MM.1S (cell line): ENCODE measurements around the gene TFF2.

ENCODE experiments used
- DNase-seq: peaks from one replicate; pipeline ENCODE4 v3.0.0-alpha.2; 2015
- H2AFZ ChIP-seq: fragments of 300-600 bp; sonication (generic); 2 replicates; pipeline ENCODE4 v1.6.0; 2016; ENCODE audit warnings: antibody characterized with exemption, low read length
- H3F3A ChIP-seq: fragments of 300-600 bp; sonication (generic); 2 replicates; pipeline ENCODE4 v1.6.1; 2016; ENCODE audit warnings: mild to moderate bottlenecking, antibody characterized with exemption, low read length, moderate library complexity, mixed read lengths; ENCODE audit not compliant: insufficient read depth
- H3K27ac ChIP-seq: fragments of 300-600 bp; sonication (generic); 2 replicates; pipeline ENCODE4 v1.5.1; 2016; ENCODE audit warnings: mild to moderate bottlenecking, low read length
- H3K27me3 ChIP-seq: fragments of 300-600 bp; sonication (generic); replicated peaks from 2 replicates; pipeline ENCODE4 v1.6.0; 2016; ENCODE audit warnings: low read length; ENCODE audit not compliant: insufficient read depth
- H3K36me3 ChIP-seq: fragments of 300-600 bp; sonication (generic); replicated peaks from 2 replicates; pipeline ENCODE4 v1.6.1; 2016; ENCODE audit warnings: mild to moderate bottlenecking, low read length, mixed read lengths; ENCODE audit not compliant: insufficient read depth
- H3K4me1 ChIP-seq: fragments of 300-600 bp; sonication (generic); 2 replicates; pipeline ENCODE4 v1.6.1; 2016; ENCODE audit warnings: low read length, mixed read lengths
- H3K4me2 ChIP-seq: fragments of 300-600 bp; sonication (generic); 2 replicates; pipeline ENCODE4 v1.6.0; 2016; ENCODE audit warnings: low read depth, low read length
- H3K4me3 ChIP-seq: fragments of 300-600 bp; sonication (generic); 2 replicates; pipeline ENCODE4 v1.5.1; 2016; ENCODE audit warnings: low read length, mixed read lengths
- H3K79me2 ChIP-seq: fragments of 300-600 bp; sonication (generic); 2 replicates; pipeline ENCODE4 v1.6.1; 2016; ENCODE audit warnings: mixed run types, low read length, mixed read lengths
- H3K9ac ChIP-seq: fragments of 300-600 bp; sonication (generic); 2 replicates; pipeline ENCODE4 v1.6.1; 2016; ENCODE audit warnings: low read length, mixed read lengths
- H3K9me2 ChIP-seq: fragments of 300-600 bp; sonication (generic); replicated peaks from 2 replicates; pipeline ENCODE4 v1.6.1; 2016; ENCODE audit warnings: mild to moderate bottlenecking, low read length, mixed read lengths; ENCODE audit not compliant: insufficient read depth
- H3K9me3 ChIP-seq: fragments of 300-600 bp; sonication (generic); replicated peaks from 2 replicates; pipeline ENCODE4 v1.6.1; 2016; ENCODE audit warnings: mild to moderate bottlenecking, low read length, mixed read lengths; ENCODE audit not compliant: insufficient read depth
- H4K20me1 ChIP-seq: fragments of 300-600 bp; sonication (generic); 2 replicates; pipeline ENCODE4 v1.6.1; 2016; ENCODE audit warnings: mild to moderate bottlenecking, low read length, moderate library complexity, mixed read lengths; ENCODE audit not compliant: insufficient read depth
- EZH2 ChIP-seq: fragments of 300-600 bp; sonication (generic); optimal IDR thresholded peaks from 2 replicates; pipeline ENCODE3; 2017; ENCODE audit warnings: low read depth, mild to moderate bottlenecking, antibody characterized with exemption, low read length, mixed read lengths
- EZH2phosphoT487 ChIP-seq: fragments of 300-600 bp; sonication (generic); IDR thresholded peaks from 2 replicates; pipeline ENCODE4 v1.6.1; 2018; ENCODE audit warnings: antibody characterized with exemption, low read length
- TF ChIP-seq, protein P1 (sequence below): fragments of 300-600 bp; sonication (generic); IDR thresholded peaks from 2 replicates; pipeline ENCODE4 v1.5.1; 2016; ENCODE audit warnings: antibody characterized with exemption, low read length, mixed read lengths

TFF2 gene

DNA sequence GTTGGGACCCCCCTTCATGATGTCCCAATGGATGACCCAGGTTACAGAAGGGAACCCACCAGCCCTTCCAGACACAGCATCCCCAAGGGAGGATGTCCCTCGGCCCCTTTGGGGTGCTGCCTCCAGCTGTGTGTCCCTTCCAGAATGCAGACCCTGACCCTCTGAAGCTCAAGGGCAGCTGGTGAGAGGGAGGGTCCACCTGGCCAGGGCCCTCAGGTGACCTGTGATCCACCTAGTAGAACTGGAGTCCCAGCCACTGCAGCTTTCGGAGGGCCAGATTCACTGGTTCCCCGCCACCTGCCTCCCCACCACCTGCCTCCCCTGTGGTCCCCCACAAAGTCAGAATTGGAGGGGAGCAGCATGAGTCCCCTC lies 25.2 kb upstream of the TFF2 start:
- no peaks in the 10 kb centered on the region for H3F3A ChIP-seq
- no peaks in the 10 kb centered on the region for H3K9me2 ChIP-seq
- DNase-seq, result no peak
- H3K9ac ChIP-seq, result no peak overlapping the region
- TF ChIP-seq, protein P1, sequence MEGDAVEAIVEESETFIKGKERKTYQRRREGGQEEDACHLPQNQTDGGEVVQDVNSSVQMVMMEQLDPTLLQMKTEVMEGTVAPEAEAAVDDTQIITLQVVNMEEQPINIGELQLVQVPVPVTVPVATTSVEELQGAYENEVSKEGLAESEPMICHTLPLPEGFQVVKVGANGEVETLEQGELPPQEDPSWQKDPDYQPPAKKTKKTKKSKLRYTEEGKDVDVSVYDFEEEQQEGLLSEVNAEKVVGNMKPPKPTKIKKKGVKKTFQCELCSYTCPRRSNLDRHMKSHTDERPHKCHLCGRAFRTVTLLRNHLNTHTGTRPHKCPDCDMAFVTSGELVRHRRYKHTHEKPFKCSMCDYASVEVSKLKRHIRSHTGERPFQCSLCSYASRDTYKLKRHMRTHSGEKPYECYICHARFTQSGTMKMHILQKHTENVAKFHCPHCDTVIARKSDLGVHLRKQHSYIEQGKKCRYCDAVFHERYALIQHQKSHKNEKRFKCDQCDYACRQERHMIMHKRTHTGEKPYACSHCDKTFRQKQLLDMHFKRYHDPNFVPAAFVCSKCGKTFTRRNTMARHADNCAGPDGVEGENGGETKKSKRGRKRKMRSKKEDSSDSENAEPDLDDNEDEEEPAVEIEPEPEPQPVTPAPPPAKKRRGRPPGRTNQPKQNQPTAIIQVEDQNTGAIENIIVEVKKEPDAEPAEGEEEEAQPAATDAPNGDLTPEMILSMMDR, result no peak
- TF ChIP-seq EZH2, result no peak
- no peak for TF ChIP-seq EZH2phosphoT487
- H3K4me1 ChIP-seq, result no peaks in the 10 kb centered on the region
- H3K4me2 ChIP-seq, result no peak overlapping the region
- no peaks in the 10 kb centered on the region for H3K79me2 ChIP-seq
- H2AFZ ChIP-seq, result no peak overlapping the region
- H4K20me1 ChIP-seq, result no peaks in the 10 kb centered on the region
- H3K9me3 ChIP-seq, result no peaks in the 10 kb centered on the region
- H3K27ac ChIP-seq, result no peak overlapping the region
- H3K36me3 ChIP-seq, result no peaks in the 10 kb centered on the region
- peaks cover 99% of the 10 kb centered on the region for H3K27me3 ChIP-seq
- H3K4me3 ChIP-seq, result no peak overlapping the region

DNA sequence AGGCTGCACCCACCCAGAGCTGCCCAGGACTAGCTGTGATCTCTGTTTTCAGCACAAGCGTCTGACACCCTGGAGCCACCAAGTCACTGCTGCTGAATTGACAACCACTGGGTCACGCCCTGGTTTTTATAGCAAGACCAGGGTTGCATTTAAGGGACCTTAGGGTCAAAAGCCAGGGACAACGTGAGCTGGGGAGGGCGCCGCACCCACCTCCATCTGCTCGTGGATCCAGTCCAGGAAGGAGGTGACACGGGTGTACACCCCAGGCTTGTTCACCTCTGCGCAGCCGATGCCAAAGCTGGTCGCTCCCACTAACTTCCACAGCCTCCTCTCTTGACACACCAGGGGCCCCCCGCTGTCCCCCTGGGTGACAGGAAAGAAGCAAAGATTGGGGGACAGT lies 24.7 kb upstream of the TFF2 start:
- peaks cover 99% of the 10 kb centered on the region for H3K27me3 ChIP-seq
- no peak overlapping the region for H3K9ac ChIP-seq
- no peak overlapping the region for H3K4me2 ChIP-seq
- H2AFZ ChIP-seq, result no peak overlapping the region
- H3K4me3 ChIP-seq, result no peak overlapping the region
- H3K27ac ChIP-seq, result no peak overlapping the region
- TF ChIP-seq EZH2, result no peak
- TF ChIP-seq, protein P1, result no peak
- no peak for TF ChIP-seq EZH2phosphoT487
- no peak for DNase-seq
- no peaks in the 10 kb centered on the region for H3K79me2 ChIP-seq
- no peaks in the 10 kb centered on the region for H3F3A ChIP-seq
- no peaks in the 10 kb centered on the region for H4K20me1 ChIP-seq
- H3K9me3 ChIP-seq, result no peaks in the 10 kb centered on the region
- no peaks in the 10 kb centered on the region for H3K4me1 ChIP-seq
- no peaks in the 10 kb centered on the region for H3K9me2 ChIP-seq
- no peaks in the 10 kb centered on the region for H3K36me3 ChIP-seq

DNA sequence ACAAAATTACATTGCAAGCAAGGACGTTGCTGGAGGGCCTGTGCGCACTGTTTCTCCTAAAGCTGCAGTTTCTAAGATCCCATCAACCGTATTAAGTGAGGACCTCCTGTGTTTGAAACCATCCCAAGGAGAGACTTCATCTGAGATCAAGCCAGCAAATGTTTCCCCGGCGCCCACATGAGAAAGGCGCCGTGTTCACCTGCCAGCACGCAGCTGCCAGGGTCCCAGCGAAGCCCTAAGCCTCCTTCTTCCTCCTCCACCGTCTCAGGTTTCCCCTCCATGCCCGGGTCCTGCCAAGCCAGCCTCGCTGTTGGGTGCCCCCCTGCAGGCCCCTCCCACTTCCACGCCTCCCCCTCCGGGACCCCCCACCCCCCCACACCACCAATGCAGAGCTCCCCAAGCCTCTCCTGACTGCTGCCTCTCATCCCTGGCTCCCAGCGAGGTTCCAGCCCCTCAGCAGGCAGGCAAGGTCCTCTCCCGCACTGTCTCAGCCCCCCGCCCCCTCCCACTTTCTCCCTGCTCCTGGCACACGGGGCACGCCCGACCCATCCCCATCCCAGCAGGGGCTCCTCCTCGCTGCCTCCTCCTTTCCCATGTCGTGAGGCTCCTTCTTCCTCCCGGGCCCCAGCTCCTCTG lies 24.2 kb upstream of the TFF2 start:
- Histone ChIP-seq H3K4me3 (no peak overlapping the region), H3K79me2 (no peaks in the 10 kb centered on the region), H3F3A (no peaks in the 10 kb centered on the region), H3K9ac (no peak overlapping the region), H3K9me3 (no peaks in the 10 kb centered on the region), H4K20me1 (no peaks in the 10 kb centered on the region), H3K9me2 (no peaks in the 10 kb centered on the region), H3K36me3 (no peaks in the 10 kb centered on the region), H3K27me3 (peaks cover 99% of the 10 kb centered on the region), H3K27ac (no peak overlapping the region), H3K4me1 (no peaks in the 10 kb centered on the region), H3K4me2 (no peak overlapping the region), H2AFZ (no peak overlapping the region)
- TF ChIP-seq EZH2, result no peak
- TF ChIP-seq, protein P1, result no peak
- TF ChIP-seq EZH2phosphoT487, result no peak
- no peak for DNase-seq
